GM12873 (cell line): ENCODE results near the gene LSM12.

ENCODE experiments used
- CTCF ChIP-seq: IDR thresholded peaks from 2 replicates; pipeline ENCODE4 v1.5.1; 2012; ENCODE audit warnings: low read depth, mild to moderate bottlenecking, moderate library complexity, low read length, control low read depth; ENCODE audit not compliant: insufficient read depth; ENCODE audit errors: missing control alignments

LSM12 gene

GRCh38 chr17:44076716-44077594 is 10.5 kb upstream of the LSM12 start:
- no peak for TF ChIP-seq CTCF

DNA sequence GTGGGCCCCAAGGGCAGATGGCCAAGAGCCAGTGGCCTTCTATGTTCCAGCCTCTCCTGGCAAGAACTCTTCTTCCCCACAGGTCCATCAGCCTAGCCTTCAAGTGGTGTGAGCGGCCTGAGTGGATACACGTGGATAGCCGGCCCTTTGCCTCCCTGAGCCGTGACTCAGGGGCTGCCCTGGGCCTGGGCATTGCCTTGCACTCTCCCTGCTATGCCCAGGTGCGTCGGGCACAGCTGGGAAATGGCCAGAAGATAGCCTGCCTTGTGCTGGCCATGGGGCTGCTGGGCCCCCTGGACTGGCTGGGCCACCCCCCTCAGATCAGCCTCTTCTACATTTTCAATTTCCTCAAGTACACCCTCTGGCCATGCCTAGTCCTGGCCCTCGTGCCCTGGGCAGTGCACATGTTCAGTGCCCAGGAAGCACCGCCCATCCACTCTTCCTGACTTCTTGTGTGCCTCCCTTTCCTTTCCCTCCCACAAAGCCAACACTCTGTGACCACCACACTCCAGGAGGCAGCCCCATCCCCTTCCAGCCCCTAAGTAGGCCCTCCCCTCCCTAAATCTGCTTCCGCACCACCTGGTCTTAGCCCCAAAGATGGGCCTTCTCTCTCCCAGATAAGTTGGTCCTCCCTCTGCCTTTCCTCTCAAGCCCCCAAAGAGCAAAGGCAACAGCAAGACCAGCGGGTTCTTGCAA is 9.3 kb upstream of the LSM12 start:
- no peak for TF ChIP-seq CTCF

DNA sequence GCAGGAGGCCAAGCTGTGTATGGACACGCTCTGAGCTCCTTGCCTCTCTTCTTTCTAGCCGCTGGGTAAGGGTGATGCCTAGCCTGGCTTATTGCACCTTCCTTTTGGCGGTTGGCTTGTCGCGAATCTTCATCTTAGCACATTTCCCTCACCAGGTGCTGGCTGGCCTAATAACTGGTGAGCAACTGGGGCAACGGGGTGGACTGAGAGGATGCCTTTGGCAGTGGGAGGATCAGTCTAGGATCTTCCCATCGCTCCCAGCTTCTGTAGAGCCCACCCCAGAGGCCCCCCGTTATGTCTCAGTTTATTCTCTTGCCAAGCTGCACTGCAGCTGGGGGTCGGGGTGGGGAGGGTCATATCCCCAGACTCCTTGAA is 8.4 kb upstream of the LSM12 start:
- no peak for TF ChIP-seq CTCF

DNA sequence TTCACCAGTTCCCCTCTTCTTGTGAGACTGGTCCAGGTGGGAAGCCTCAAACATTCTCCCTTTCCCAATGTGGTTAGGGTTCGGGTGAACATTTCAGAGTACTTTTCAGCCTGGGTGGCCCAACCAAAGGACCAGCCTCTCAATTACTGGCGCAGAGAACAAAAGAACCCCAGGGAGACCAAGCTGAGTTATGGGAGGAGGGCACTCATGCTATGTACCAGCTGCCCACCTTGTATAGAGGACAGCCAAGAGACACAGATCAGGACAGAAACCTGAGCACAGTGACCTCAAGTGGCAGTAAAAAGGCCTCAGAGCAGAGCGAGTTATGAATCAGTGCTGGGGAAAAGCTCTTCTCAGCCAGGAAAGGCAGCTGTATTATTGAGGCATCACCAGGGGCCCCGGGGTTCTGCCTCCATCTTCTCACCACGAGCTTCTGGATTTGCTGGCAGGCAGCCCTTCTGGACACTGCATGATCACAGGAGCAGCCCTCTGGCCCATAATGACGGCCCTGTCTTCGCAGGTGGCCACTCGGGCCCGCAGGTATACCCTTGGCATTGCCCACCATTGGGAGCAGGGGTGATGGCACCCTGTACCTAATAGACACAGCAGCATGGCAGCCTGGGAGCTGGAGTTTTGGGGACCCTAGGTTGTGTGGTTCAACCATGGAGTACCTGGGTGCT is 7.9 kb upstream of the LSM12 start:
- TF ChIP-seq CTCF, result no peak

DNA sequence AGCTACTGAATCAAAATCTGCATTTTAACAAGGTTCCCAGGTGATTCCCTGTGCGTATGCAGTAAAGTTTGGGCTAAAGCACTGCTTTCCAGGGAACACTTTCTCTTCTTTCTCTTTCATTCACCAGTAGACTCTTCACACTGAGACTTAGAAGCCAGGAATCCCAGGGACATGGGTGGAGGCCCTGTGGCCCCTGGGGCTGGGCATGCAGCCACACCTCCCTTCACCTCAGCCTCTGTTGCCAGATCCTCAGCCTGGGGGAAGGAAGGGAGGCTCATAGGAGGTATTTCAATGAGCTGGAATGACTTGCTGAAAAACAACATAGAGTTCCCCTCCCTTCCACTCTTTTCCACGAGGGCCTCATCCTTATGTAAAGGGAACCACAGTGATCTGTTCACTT is 5.3 kb upstream of the LSM12 start:
- TF ChIP-seq CTCF, result no peak

- TF ChIP-seq CTCF, result no peak
Observed at GRCh38 chr17:44071198-44071520, 4.7 kb upstream of the LSM12 start.
